HG02852 (cell line): ENCODE measurements around the gene SLC16A5.

ENCODE experiments used
- ATAC-seq: cut with Tn5 transposase; IDR thresholded peaks from one replicate; pipeline ENCODE4 v1.9.1; 2021; ENCODE audit warnings: mild to moderate bottlenecking, moderate library complexity; ENCODE audit not compliant: unreplicated experiment

Gene SLC16A5

GRCh38 chr17:75084039-75084660 lies 3.6 kb upstream of the SLC16A5 start:
- no peak for ATAC-seq

- no peak for ATAC-seq
Observed at GRCh38 chr17:75086496-75087181, 1.1 kb upstream of the SLC16A5 start.

GRCh38 chr17:75087182-75087557 lies 584 bp upstream of the SLC16A5 start:
- ATAC-seq, result no peak

GRCh38 chr17:75088465-75089417 lies 987 bp downstream of the SLC16A5 start:
- ATAC-seq, result no peak

- no peak for ATAC-seq
Observed at GRCh38 chr17:75090871-75091854, 3.4 kb downstream of the SLC16A5 start.

- ATAC-seq, result no peak
Observed at GRCh38 chr17:75091855-75092327, 4.1 kb downstream of the SLC16A5 start.

- ATAC-seq, result no peak
Observed at GRCh38 chr17:75093548-75094158, 5.9 kb downstream of the SLC16A5 start.

- no peak for ATAC-seq
Observed at GRCh38 chr17:75094871-75095399, 7.2 kb downstream of the SLC16A5 start.

- ATAC-seq, result no peak
Observed at GRCh38 chr17:75096082-75096625, 8.4 kb downstream of the SLC16A5 start.

GRCh38 chr17:75097865-75098264 lies 10.1 kb downstream of the SLC16A5 start:
- no peak for ATAC-seq

GRCh38 chr17:75098861-75099260 lies 11.1 kb downstream of the SLC16A5 start:
- ATAC-seq, result no peak

GRCh38 chr17:75099881-75100595 lies 12.3 kb downstream of the SLC16A5 start:
- ATAC-seq, result no peak

GRCh38 chr17:75102385-75102821 lies 14.6 kb downstream of the SLC16A5 start:
- no peak for ATAC-seq

- ATAC-seq, result no peak
Observed at GRCh38 chr17:75103601-75104554, 16.1 kb downstream of the SLC16A5 start.

GRCh38 chr17:75105126-75106080 lies 17.6 kb downstream of the SLC16A5 start:
- no peak for ATAC-seq

GRCh38 chr17:75108193-75108592 lies 20.4 kb downstream of the SLC16A5 start:
- no peak for ATAC-seq
